DMS79 treated with DMSO at 0.1 percent for 48 hours (cell line): ENCODE data around the gene STARD7.
"Not testable (repeated sequence)": the region's sequence is repeated elsewhere in the genome, so short reads cannot be mapped to it uniquely, and the experiment has no call there.

ENCODE experiments used
- DNase-seq: peaks from one replicate; lab custom pipeline; 2025; lab: John Stamatoyannopoulos, UW

Gene STARD7

GRCh38 chr2:96163768-96164429 is 44.7 kb downstream of the STARD7 start:
- DNase-seq, result no peak

- no peak for DNase-seq
Measured at GRCh38 chr2:96163415-96163767, 45.2 kb downstream of the STARD7 start.

GRCh38 chr2:96161898-96162297 is 46.7 kb downstream of the STARD7 start:
- no peak for DNase-seq

DNA sequence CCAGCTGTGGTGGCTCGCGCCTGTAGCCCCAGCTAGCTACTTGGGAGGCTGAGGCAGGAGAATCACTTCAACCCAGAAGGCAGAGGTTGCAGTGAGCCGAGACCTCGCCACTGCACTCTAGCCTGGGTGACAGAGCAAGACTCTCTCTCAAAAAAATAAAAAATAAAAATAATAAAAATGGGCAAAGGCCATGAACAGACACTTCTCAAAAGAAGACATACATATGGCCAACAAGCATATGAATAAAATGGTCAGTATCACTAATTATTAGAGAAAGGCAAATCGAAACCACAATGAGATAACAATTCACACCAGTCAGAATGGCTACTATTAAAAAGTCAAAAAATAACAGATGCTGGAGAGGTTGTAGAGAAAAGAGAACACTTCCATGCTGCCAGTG is 48.3 kb downstream of the STARD7 start:
- not testable (repeated sequence) for DNase-seq

DNA sequence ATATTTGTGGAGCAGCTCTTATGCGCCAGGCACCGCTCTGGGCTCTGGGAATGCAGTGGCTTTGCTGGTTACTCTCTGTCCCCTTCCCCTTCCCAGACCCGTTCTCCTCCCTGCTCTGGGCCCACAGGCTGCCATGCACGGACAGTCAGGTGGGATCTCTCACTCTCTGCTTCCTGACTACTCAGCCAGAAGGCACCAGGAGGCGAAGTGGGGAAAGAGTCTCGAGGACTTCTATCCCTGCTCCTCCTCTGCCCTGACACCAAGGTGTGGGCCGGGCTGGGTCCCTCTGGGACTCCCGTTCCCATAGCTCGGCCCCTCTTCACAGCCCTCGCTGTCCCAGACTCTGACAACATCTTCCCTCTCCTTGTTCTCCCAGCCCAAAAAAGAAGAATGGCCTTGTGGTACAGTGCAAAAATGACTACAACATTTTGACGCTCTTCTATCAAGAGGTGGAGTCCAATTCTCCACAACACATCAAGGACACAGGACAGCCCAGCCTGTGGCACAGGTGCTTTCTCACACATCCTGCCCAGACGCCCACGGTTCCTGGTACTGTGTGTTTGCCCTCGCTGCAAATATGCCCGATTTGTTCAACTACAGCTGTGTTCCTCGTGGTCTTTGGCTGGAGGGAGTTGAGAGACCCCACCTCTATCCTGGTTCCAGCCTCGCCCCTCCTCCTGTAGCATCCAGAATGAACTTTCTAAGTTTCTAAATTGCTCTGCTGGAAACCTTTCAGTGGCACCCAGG is 49.4 kb downstream of the STARD7 start:
- DNase-seq, result no peak

- no peak for DNase-seq
Measured at GRCh38 chr2:96158554-96158940, 50.1 kb downstream of the STARD7 start.

GRCh38 chr2:96157649-96158553 is 50.7 kb downstream of the STARD7 start:
- DNase-seq, result no peak

DNA sequence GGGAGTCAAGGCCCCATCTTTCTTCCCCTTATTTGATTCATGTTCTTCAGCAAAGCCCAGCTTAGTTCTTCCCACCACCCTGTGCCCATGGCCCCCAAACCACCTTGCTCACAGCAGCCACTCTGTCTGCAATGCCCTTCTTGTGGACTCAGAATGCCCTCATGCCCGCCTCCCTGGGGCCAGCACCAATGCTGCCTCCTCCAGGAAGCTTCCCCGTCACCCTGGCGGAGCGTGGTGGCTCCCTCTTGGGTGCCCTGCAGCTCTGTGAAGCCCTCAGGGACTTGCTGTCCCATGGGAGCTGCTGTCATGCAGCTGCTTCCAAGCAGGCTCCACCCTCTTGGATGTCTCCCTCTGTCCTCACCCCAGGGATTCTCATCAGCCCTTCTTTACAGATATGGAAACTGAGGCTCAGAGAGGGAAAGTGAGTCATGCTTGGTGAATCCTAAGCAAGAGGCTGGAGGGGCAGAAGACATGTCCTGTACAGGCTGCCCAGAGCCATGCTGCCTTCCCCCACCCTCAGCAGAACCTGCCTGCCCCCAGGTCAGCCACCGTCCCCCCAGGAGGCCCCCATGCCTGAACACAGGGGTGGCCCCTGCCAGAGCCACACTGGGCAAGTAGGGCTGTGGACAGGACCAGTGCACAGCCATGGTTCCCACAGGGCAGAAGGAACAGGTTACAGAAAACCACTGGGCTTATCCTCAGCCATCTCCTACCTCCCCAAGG is 51.5 kb downstream of the STARD7 start:
- no peak for DNase-seq

DNA sequence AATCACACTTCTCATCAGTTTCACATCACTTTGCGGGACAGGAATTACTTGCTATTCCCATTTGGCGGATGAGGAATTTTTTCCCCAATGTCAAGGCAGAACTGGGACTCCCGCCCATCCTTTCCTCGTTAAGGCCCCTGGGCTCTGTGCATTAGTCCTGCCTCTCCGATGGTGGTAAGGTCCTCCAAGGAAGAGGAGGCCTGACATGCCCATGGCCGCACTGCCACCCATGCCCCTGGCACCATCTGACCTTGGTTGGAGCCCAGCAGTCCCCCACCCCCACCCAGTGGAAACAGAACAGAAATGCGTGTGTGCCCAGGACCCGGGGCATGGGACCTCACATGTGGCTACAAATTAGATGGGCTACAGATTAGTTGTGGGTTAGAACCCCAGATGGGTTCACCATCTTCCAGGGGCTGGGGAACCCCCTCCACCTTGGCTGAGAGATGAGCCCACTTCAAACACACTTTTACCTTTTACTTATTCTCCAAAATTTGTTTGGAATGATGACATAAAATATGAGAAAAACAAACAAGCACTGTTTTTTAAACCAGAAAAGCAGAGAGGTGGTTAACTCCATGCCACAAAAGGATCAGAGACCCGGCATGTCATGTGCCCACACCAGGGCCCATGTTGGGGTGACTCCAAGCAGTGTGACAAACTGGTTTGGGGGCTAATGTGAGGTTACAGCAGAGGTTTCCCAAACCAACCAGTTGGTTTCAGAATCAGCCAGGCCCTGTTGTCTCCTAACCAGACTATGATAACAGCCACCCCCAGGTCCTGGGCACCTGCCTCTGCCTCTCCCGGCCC is 52.4 kb downstream of the STARD7 start:
- no peak for DNase-seq

GRCh38 chr2:96154506-96155380 is 53.9 kb downstream of the STARD7 start:
- no peak for DNase-seq

- DNase-seq, result no peak
Measured at GRCh38 chr2:96153991-96154431, 54.6 kb downstream of the STARD7 start.

DNA sequence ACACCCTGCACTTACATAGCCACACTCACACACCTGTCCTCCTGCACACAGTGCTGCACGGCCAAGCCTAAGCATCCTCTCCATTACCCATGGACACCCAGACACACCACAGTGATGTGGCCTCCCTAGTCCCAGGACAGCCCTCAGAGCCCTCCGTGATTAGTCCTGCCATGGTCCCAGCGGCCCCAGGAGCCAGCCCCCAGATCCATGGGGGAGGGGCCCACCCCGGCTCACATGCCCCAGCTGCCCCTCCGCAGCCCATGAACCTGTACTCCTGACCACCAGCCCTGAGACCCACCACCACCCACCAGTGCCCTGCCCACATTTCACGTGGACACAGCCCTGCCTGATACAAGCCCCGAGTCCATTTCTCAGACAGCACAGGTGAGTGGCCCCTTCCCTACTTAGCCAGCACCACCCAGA is 55.3 kb downstream of the STARD7 start:
- no peak for DNase-seq

- DNase-seq, result no peak
Measured at GRCh38 chr2:96152304-96153161, 56.1 kb downstream of the STARD7 start.

GRCh38 chr2:96151595-96152303 is 56.9 kb downstream of the STARD7 start:
- DNase-seq, result no peak

GRCh38 chr2:96150791-96151594 is 57.6 kb downstream of the STARD7 start:
- DNase-seq, result no peak

DNA sequence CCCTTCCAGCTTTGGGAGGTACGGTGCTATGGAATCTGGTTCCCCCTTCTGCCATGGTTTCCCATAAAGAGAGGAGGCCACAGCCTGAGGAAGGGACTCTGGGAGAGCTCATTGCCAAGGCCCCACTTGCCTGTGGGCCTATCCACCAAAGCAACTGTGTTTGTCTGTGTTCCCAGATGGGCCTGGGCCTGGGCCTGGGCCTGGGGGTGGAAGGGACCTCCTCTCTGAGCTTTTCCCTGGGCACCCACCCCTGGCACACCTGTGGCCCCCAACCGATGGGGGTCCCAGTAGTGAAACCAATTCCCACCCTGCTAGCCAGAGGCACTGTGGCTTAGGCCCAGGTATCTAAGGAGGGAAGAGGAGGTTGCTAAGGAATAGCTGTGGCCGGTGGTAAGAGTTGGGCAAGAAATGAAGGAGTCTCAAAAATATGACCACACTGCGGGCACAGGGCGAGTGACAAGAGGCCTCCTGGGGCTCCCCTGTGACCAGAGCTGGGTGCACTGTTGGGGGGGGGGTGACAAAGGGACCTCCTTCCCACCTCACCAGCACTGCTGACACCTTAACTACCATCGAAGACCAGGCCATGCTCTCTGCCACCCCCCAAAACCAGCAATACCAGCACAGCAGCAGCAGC is 58.5 kb downstream of the STARD7 start:
- DNase-seq, result no peak
